Cardiac muscle cell (in vitro differentiated cells and primary cell): ENCODE results near the gene NMD3. TPM values are rescaled to one million over a fixed set of nuclear protein-coding genes. Genes with fewer than 3 reads are reported as not detected.
"Not testable (repeated sequence)": the region's sequence is repeated elsewhere in the genome, so short reads cannot be mapped to it uniquely, and the experiment has no call there.

ENCODE experiments used
- DNase-seq, 2 donors: peaks; one replicate each; pipeline versions ENCODE4 v3.0.0 to v3.0.0-alpha.2; 2010 to 2017; ENCODE audit warnings: low read depth in 1 of 2, low spot score in 1 of 2
- H3K27ac ChIP-seq: fragments of 200-600 bp; sonication (generic); 2 replicates; pipeline ENCODE4 v1.5.1; 2016
- H3K27me3 ChIP-seq: fragments of 200-600 bp; sonication (generic); 2 replicates; pipeline ENCODE4 v1.6.0; 2016; ENCODE audit warnings: control low read depth
- H3K36me3 ChIP-seq: fragments of 200-600 bp; sonication (generic); 2 replicates; pipeline ENCODE4 v1.5.1; 2016; ENCODE audit warnings: control low read depth
- H3K4me1 ChIP-seq: fragments of 200-600 bp; sonication (generic); 2 replicates; pipeline ENCODE4 v1.8.1; 2017; ENCODE audit warnings: low read depth, mild to moderate bottlenecking, mixed run types
- H3K4me3 ChIP-seq: fragments of 200-600 bp; sonication (generic); 2 replicates; pipeline ENCODE4 v1.5.1; 2016; ENCODE audit warnings: mild to moderate bottlenecking
- H3K9me3 ChIP-seq: fragments of 200-600 bp; sonication (generic); 2 replicates; pipeline ENCODE4 v1.5.1; 2017; ENCODE audit warnings: low read depth, mild to moderate bottlenecking, control low read depth
- CTCF ChIP-seq: IDR thresholded peaks from 2 replicates; pipeline ENCODE4 v1.5.1; 2012; ENCODE audit warnings: low read depth, mild to moderate bottlenecking, low read length
- polyA plus RNA-seq: library from polyadenylated mRNA; unstranded; fragments of >200 nt; fragmentation: Nextera tagmentation; extraction: Ambion mirVana; gene quantifications from 2 replicates; pipeline ENCODE4 v1.2.1, GENCODE V29; 2016
- total RNA-seq: library from RNA; depleted of rRNA; stranded (reverse); fragments of >200 nt; gene quantifications from 2 replicates; pipeline ENCODE4 v1.2.3, GENCODE V29; 2016

Gene NMD3
- total RNA-seq, result 28.4 and 36.8 TPM in 2 replicates
- polyA plus RNA-seq, result 30.6 and 49.1 TPM in 2 replicates

GRCh38 chr3:161220850-161221753, at the start of gene NMD3:
NMD3 (plus strand) TSS chr3:161221311; CDS start chr3:161222014, 703 bp downstream.
- Histone ChIP-seq H3K36me3 (peaks cover 10% of the 10 kb centered on the region), H3K27me3 (no peaks in the 10 kb centered on the region), H3K4me1 (peaks cover 17% of the 10 kb centered on the region), H3K9me3 (no peaks in the 10 kb centered on the region), H3K27ac (peak within 1 kb of the TSS; percentile 87), H3K4me3 (peak within 1 kb of the TSS; percentile 77)
- no peak for TF ChIP-seq CTCF
- peak; percentile 94 to 96 for DNase-seq

GRCh38 chr3:161171639-161172552, 49.2 kb upstream of the NMD3 start:
- H3K36me3 ChIP-seq, result no peaks in the 10 kb centered on the region
- no peaks in the 10 kb centered on the region for H3K27me3 ChIP-seq
- peak; percentile 39 for TF ChIP-seq CTCF
- no peaks in the 10 kb centered on the region for H3K4me1 ChIP-seq
- no peak overlapping the region for H3K4me3 ChIP-seq
- DNase-seq, result peak in 1 of 2 donors; percentile 47
- no peaks in the 10 kb centered on the region for H3K9me3 ChIP-seq
- no peak overlapping the region for H3K27ac ChIP-seq

GRCh38 chr3:161175506-161175905, 45.6 kb upstream of the NMD3 start:
- Histone ChIP-seq H3K27me3 (no peaks in the 10 kb centered on the region), H3K4me3 (no peak overlapping the region), H3K27ac (no peak overlapping the region), H3K36me3 (no peaks in the 10 kb centered on the region), H3K9me3 (no peaks in the 10 kb centered on the region), H3K4me1 (no peaks in the 10 kb centered on the region)
- TF ChIP-seq CTCF, result no peak
- DNase-seq, result no peak

GRCh38 chr3:161177991-161178390, 43.1 kb upstream of the NMD3 start:
- H3K4me3 ChIP-seq, result no peak overlapping the region
- H3K9me3 ChIP-seq, result no peaks in the 10 kb centered on the region
- no peak for DNase-seq
- H3K27ac ChIP-seq, result no peak overlapping the region
- no peaks in the 10 kb centered on the region for H3K27me3 ChIP-seq
- H3K36me3 ChIP-seq, result no peaks in the 10 kb centered on the region
- TF ChIP-seq CTCF, result no peak
- no peaks in the 10 kb centered on the region for H3K4me1 ChIP-seq

GRCh38 chr3:161181371-161181770, 39.7 kb upstream of the NMD3 start:
- H3K4me1 ChIP-seq, H3K36me3 ChIP-seq, H3K27me3 ChIP-seq, H3K27ac ChIP-seq, H3K9me3 ChIP-seq, H3K4me3 ChIP-seq: not testable (repeated sequence)
- peak in 1 of 2 donors; percentile 61 for DNase-seq
